Transverse colon (tissue), 3 donors: ENCODE data around the gene HAVCR2.

Experiments used
- EP300 ChIP-seq: sonication (generic); formaldehyde crosslinking; IDR thresholded peaks from one replicate; pipeline ENCODE4 v1.6.1; 2017; ENCODE audit warnings: antibody characterized with exemption, low read depth
- POLR2A ChIP-seq: fragments of 450-650 bp; IDR thresholded peaks from one replicate; pipeline ENCODE4 v1.6.1; 2016; ENCODE audit warnings: antibody characterized with exemption, mild to moderate bottlenecking, moderate library complexity
- TF ChIP-seq, protein P1 (sequence below), 5 experiments: fragments of 200-600 bp in 3 of 5; fragments of 450-650 bp in 2 of 5; sonication (generic) in 3 of 5; IDR thresholded peaks; 1 replicate in 2 of 5; 2 replicates in 3 of 5; pipeline ENCODE4 v1.5.1; 2016 to 2017; ENCODE audit warnings: antibody characterized with exemption in 5 of 5, inconsistent platforms in 3 of 5, mild to moderate bottlenecking in 2 of 5, moderate library complexity in 1 of 5

- TF ChIP-seq, protein P1, sequence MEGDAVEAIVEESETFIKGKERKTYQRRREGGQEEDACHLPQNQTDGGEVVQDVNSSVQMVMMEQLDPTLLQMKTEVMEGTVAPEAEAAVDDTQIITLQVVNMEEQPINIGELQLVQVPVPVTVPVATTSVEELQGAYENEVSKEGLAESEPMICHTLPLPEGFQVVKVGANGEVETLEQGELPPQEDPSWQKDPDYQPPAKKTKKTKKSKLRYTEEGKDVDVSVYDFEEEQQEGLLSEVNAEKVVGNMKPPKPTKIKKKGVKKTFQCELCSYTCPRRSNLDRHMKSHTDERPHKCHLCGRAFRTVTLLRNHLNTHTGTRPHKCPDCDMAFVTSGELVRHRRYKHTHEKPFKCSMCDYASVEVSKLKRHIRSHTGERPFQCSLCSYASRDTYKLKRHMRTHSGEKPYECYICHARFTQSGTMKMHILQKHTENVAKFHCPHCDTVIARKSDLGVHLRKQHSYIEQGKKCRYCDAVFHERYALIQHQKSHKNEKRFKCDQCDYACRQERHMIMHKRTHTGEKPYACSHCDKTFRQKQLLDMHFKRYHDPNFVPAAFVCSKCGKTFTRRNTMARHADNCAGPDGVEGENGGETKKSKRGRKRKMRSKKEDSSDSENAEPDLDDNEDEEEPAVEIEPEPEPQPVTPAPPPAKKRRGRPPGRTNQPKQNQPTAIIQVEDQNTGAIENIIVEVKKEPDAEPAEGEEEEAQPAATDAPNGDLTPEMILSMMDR (IDR thresholded peaks at IDR 0.05) = no peak
- TF ChIP-seq POLR2A (no peak), EP300 (no peak)
Measured at GRCh38 chr5:157121709-157122108, 12.9 kb upstream of the HAVCR2 start.
